ENCODE measurements around the gene SPRYD3.

SPRYD3 gene

GRCh38 chr12:53049571-53050318 lies 29.4 kb downstream of the SPRYD3 start, which contains the start of gene TNS2:
Gene TNS2, plus strand, starts transcription at chr12:53050065. Its CDS starts 121 bp downstream, at chr12:53050186.
- TF ChIP-seq CTCF (IDR thresholded peaks at IDR 0.05), result no peak

GRCh38 chr12:53048780-53049401 lies 30.3 kb downstream of the SPRYD3 start:
- no peak for TF ChIP-seq CTCF (IDR thresholded peaks at IDR 0.05)

GRCh38 chr12:53048033-53048779 lies 31.0 kb downstream of the SPRYD3 start:
- TF ChIP-seq CTCF (IDR thresholded peaks at IDR 0.05), result peak; percentile 49

GRCh38 chr12:53047221-53048032 lies 31.8 kb downstream of the SPRYD3 start:
- TF ChIP-seq CTCF (IDR thresholded peaks at IDR 0.05), result peak; percentile 80

GRCh38 chr12:53046655-53047220 lies 32.5 kb downstream of the SPRYD3 start:
- TF ChIP-seq CTCF (IDR thresholded peaks at IDR 0.05), result no peak

GRCh38 chr12:53045696-53046045 lies 33.5 kb downstream of the SPRYD3 start:
- TF ChIP-seq CTCF (IDR thresholded peaks at IDR 0.05), result no peak
